Measurements from ENCODE around the gene FAM131A.

FAM131A gene

GRCh38 chr3:184353546-184353941 lies 16.1 kb downstream of the FAM131A start:
- DNase-seq (ENCODE audit: extremely low spot score), result no peak
- TF ChIP-seq SP1 (IDR thresholded peaks at IDR 0.05) (no peak), ARNT (IDR thresholded peaks at IDR 0.05) (no peak), HDGF (IDR thresholded peaks at IDR 0.05; ENCODE audit: borderline replicate concordance) (no peak), SUZ12 (IDR thresholded peaks at IDR 0.05) (no peak), FOXA1 (IDR thresholded peaks at IDR 0.05) (no peak), LEF1 (IDR thresholded peaks at IDR 0.05; ENCODE audit: borderline replicate concordance) (no peak), NFRKB (IDR thresholded peaks at IDR 0.05) (no peak), ELF4 (IDR thresholded peaks at IDR 0.05) (no peak), L3MBTL2 (conservative IDR thresholded peaks at IDR 0.05) (no peak), FOXK2 (IDR thresholded peaks at IDR 0.05) (no peak)
- POLR2A ChIA-PET, result no interaction called here
- CTCF ChIA-PET, result interaction anchor here (1.4 kb wide), 1 partner anchor 18 kb away, joined by 4 read pairs; no protein-coding TSS in a partner anchor

GRCh38 chr3:184354121-184354728 lies 16.8 kb downstream of the FAM131A start:
- POLR2A ChIA-PET, result no interaction called here
- peak; percentile 62 for DNase-seq (ENCODE audit: extremely low spot score)
- CTCF ChIA-PET, result interaction anchor here (0.7 kb wide), 1 partner anchor 17 kb away, joined by 3 read pairs; no protein-coding TSS in a partner anchor
- TF ChIP-seq SP1 (IDR thresholded peaks at IDR 0.05) (no peak), PKNOX1 (IDR thresholded peaks at IDR 0.05) (no peak), CTBP1 (IDR thresholded peaks at IDR 0.05; ENCODE audit: borderline replicate concordance) (no peak), ELF4 (IDR thresholded peaks at IDR 0.05) (no peak)

GRCh38 chr3:184354754-184355153 lies 17.4 kb downstream of the FAM131A start:
- TF ChIP-seq NFRKB (IDR thresholded peaks at IDR 0.05), result no peak
- no peak for TF ChIP-seq SP1 (IDR thresholded peaks at IDR 0.05)
- no peak for TF ChIP-seq HDGF (IDR thresholded peaks at IDR 0.05; ENCODE audit: borderline replicate concordance)
- no peak for TF ChIP-seq CTBP1 (IDR thresholded peaks at IDR 0.05; ENCODE audit: borderline replicate concordance)
- no peak for TF ChIP-seq FOXK2 (IDR thresholded peaks at IDR 0.05)
- no peak for TF ChIP-seq BHLHE40 (IDR thresholded peaks at IDR 0.05; ENCODE audit: borderline replicate concordance)
- TF ChIP-seq PKNOX1 (IDR thresholded peaks at IDR 0.05), result no peak
- TF ChIP-seq ZNF384 (IDR thresholded peaks at IDR 0.05), result no peak
- TF ChIP-seq FOXM1 (IDR thresholded peaks at IDR 0.05; ENCODE audit: borderline replicate concordance), result no peak
- no peak for TF ChIP-seq LEF1 (IDR thresholded peaks at IDR 0.05; ENCODE audit: borderline replicate concordance)
- no peak for TF ChIP-seq L3MBTL2 (conservative IDR thresholded peaks at IDR 0.05)
- CTCF ChIA-PET, result interaction anchor here (0.6 to 0.7 kb wide), 2 partner anchors 17 to 51 kb away, joined by 3 read pairs; no protein-coding TSS in a partner anchor
- no peak for DNase-seq (ENCODE audit: extremely low spot score)
- POLR2A ChIA-PET, result no interaction called here

GRCh38 chr3:184355261-184356040 lies 18.1 kb downstream of the FAM131A start:
- TF ChIP-seq LEF1 (IDR thresholded peaks at IDR 0.05; ENCODE audit: borderline replicate concordance), result no peak
- no peak for TF ChIP-seq CTBP1 (IDR thresholded peaks at IDR 0.05; ENCODE audit: borderline replicate concordance)
- no peak for TF ChIP-seq BHLHE40 (IDR thresholded peaks at IDR 0.05; ENCODE audit: borderline replicate concordance)
- ChIA-PET POLR2A (no interaction called here), CTCF (interaction anchor here (0.6 to 0.7 kb wide), 2 partner anchors 16 to 52 kb away, joined by 3 read pairs; no protein-coding TSS in a partner anchor)
- no peak for DNase-seq (ENCODE audit: extremely low spot score)

GRCh38 chr3:184357248-184358123 lies 20.1 kb downstream of the FAM131A start:
- TF ChIP-seq L3MBTL2 (conservative IDR thresholded peaks at IDR 0.05), result no peak
- no peak for TF ChIP-seq SP1 (IDR thresholded peaks at IDR 0.05)
- CTCF ChIA-PET, result no interaction called here
- POLR2A ChIA-PET, result no interaction called here
- DNase-seq (ENCODE audit: extremely low spot score), result no peak

- TF ChIP-seq CTBP1 (IDR thresholded peaks at IDR 0.05; ENCODE audit: borderline replicate concordance) (no peak), ELF4 (IDR thresholded peaks at IDR 0.05) (no peak), SP1 (IDR thresholded peaks at IDR 0.05) (no peak)
- ChIA-PET CTCF (no interaction called here), POLR2A (no interaction called here)
- no peak for DNase-seq (ENCODE audit: extremely low spot score)
These were observed 20.8 kb downstream of the FAM131A start for GRCh38 chr3:184358124-184358767.

GRCh38 chr3:184358921-184359350 lies 21.5 kb downstream of the FAM131A start:
- ChIA-PET POLR2A (no interaction called here), CTCF (no interaction called here)
- DNase-seq (ENCODE audit: extremely low spot score), result no peak
- TF ChIP-seq BHLHE40 (IDR thresholded peaks at IDR 0.05; ENCODE audit: borderline replicate concordance) (no peak), ARNT (IDR thresholded peaks at IDR 0.05) (no peak), TARDBP (IDR thresholded peaks at IDR 0.05) (no peak), CTBP1 (IDR thresholded peaks at IDR 0.05; ENCODE audit: borderline replicate concordance) (no peak), NFRKB (IDR thresholded peaks at IDR 0.05) (no peak), FOXM1 (IDR thresholded peaks at IDR 0.05; ENCODE audit: borderline replicate concordance) (no peak), ELF4 (IDR thresholded peaks at IDR 0.05) (no peak), SP1 (IDR thresholded peaks at IDR 0.05) (no peak), PKNOX1 (IDR thresholded peaks at IDR 0.05) (no peak), ZNF384 (IDR thresholded peaks at IDR 0.05) (no peak), L3MBTL2 (conservative IDR thresholded peaks at IDR 0.05) (no peak), FOXK2 (IDR thresholded peaks at IDR 0.05) (no peak), HDGF (IDR thresholded peaks at IDR 0.05; ENCODE audit: borderline replicate concordance) (no peak), LEF1 (IDR thresholded peaks at IDR 0.05; ENCODE audit: borderline replicate concordance) (no peak)
